ENCODE results near the gene RYR1.

GRCh38 chr19:38629568-38629967 is 196.1 kb downstream of the RYR1 start:
- TF ChIP-seq MAX (IDR thresholded peaks at IDR 0.05; ENCODE audit: low read depth): no peak
- no peak for TF ChIP-seq RAD21 (IDR thresholded peaks at IDR 0.05; ENCODE audit: low read length)
- no peak for TF ChIP-seq CHD2 (IDR thresholded peaks at IDR 0.05; ENCODE audit: low read length, partially characterized antibody)
- TF ChIP-seq TAF1 (IDR thresholded peaks at IDR 0.05; ENCODE audit: borderline replicate concordance, low read depth, low read length): no peak
- no peak for TF ChIP-seq FOSL2 (IDR thresholded peaks at IDR 0.05; ENCODE audit: borderline replicate concordance, low read depth)
- TF ChIP-seq EP300 (IDR thresholded peaks at IDR 0.05; ENCODE audit: borderline replicate concordance in 1 of 2, low read depth in 1 of 2, low read length in 1 of 2): no peak
- no peak for TF ChIP-seq POLR2AphosphoS5 (IDR thresholded peaks at IDR 0.05; ENCODE audit: low read depth, low read length)
- TF ChIP-seq CTCF (IDR thresholded peaks at IDR 0.05): no peak
- TF ChIP-seq YY1 (IDR thresholded peaks at IDR 0.05; ENCODE audit: low read depth): no peak
- no peak for TF ChIP-seq RCOR1 (IDR thresholded peaks at IDR 0.05; ENCODE audit: low read length)
- TF ChIP-seq, protein P1, sequence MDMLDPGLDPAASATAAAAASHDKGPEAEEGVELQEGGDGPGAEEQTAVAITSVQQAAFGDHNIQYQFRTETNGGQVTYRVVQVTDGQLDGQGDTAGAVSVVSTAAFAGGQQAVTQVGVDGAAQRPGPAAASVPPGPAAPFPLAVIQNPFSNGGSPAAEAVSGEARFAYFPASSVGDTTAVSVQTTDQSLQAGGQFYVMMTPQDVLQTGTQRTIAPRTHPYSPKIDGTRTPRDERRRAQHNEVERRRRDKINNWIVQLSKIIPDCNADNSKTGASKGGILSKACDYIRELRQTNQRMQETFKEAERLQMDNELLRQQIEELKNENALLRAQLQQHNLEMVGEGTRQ (IDR thresholded peaks at IDR 0.05; ENCODE audit: borderline replicate concordance, low read depth, low read length): no peak
- TF ChIP-seq GABPA (IDR thresholded peaks at IDR 0.05; ENCODE audit: low read depth): no peak
- no peak for TF ChIP-seq MXI1 (IDR thresholded peaks at IDR 0.05; ENCODE audit: low read depth, low read length)
- no peak for TF ChIP-seq SMC3 (IDR thresholded peaks at IDR 0.05; ENCODE audit: low read depth, low read length)

Data from SK-N-SH (cell line).